Measurements from ENCODE around the gene TSSK3. TPM values are rescaled to one million over a fixed set of nuclear protein-coding genes. Genes with fewer than 3 reads are reported as not detected.

The TSSK3 gene
- total RNA-seq, 4 donors from 2014 or later, result 5.2 TPM; not detected in 3

GRCh38 chr1:32336591-32336932, 25.8 kb upstream of the TSSK3 start:
- peaks cover 0 to 13% (median 0%) of the 10 kb centered on the region in 3 donors for H3K36me3 ChIP-seq
- H3K9me3 ChIP-seq, result no peaks in the 10 kb centered on the region
- peak overlapping the region; percentile 65 to 95 (median 79) for H3K4me3 ChIP-seq
- DNase-seq, result no peak
- H3K4me1 ChIP-seq, result peaks cover 0 to 39% (median 28%) of the 10 kb centered on the region in 4 donors
- no peaks in the 10 kb centered on the region for H3K27me3 ChIP-seq
- TF ChIP-seq POLR2A (IDR thresholded peaks at IDR 0.05), result no peak
- TF ChIP-seq, protein P1, sequence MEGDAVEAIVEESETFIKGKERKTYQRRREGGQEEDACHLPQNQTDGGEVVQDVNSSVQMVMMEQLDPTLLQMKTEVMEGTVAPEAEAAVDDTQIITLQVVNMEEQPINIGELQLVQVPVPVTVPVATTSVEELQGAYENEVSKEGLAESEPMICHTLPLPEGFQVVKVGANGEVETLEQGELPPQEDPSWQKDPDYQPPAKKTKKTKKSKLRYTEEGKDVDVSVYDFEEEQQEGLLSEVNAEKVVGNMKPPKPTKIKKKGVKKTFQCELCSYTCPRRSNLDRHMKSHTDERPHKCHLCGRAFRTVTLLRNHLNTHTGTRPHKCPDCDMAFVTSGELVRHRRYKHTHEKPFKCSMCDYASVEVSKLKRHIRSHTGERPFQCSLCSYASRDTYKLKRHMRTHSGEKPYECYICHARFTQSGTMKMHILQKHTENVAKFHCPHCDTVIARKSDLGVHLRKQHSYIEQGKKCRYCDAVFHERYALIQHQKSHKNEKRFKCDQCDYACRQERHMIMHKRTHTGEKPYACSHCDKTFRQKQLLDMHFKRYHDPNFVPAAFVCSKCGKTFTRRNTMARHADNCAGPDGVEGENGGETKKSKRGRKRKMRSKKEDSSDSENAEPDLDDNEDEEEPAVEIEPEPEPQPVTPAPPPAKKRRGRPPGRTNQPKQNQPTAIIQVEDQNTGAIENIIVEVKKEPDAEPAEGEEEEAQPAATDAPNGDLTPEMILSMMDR (IDR thresholded peaks at IDR 0.05), result no peak
- H3K27ac ChIP-seq, result peak overlapping the region in 3 of 4 donors; percentile 62 to 94 (median 79)

DNA sequence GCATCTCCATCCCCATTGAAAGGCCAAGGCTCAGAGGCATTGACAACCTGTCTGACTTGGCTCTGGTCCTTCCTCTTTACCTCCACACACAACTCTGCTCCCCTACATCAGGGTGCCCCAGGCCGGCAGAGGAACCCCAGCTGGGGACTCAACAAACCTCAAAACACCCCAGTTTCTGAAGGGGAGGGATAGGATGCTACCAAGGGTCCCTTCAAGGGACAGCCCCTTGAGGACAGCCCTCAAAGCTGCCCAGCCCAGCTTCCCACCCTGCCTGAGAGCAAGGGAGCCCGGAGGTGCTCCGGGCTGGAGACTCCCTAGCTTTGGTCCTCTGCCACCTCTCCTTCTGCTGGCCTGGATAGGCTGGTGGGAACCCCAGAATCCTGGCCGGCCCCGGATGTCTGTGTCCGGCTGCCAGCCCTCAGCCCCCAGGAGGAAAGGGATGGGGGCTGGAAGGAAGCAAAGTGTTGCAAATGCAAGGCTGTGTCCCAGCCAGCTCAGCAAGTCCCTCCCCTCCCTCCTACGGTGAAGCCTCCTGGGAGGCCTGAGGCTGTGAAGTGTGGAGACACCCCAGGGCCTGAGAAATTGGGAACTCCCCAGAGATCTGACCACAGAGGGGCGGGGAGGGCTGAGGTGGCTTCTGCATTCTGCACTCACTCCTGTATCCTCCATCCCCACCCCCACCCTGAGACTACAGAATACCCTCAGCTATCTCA, 25.2 kb upstream of the TSSK3 start:
- peak overlapping the region in 1 of 4 donors; percentile 94 for H3K27ac ChIP-seq
- peaks cover 0 to 39% (median 28%) of the 10 kb centered on the region in 4 donors for H3K4me1 ChIP-seq
- DNase-seq, result peak in 2 of 3 donors; percentile 80 to 85

GRCh38 chr1:32337855-32338636, 24.3 kb upstream of the TSSK3 start:
- Histone ChIP-seq H3K9me3 (no peaks in the 10 kb centered on the region), H3K27me3 (no peaks in the 10 kb centered on the region), H3K36me3 (no peaks in the 10 kb centered on the region), H3K4me1 (peaks cover 0 to 39% (median 28%) of the 10 kb centered on the region in 4 donors), H3K4me3 (no peak overlapping the region), H3K27ac (peak overlapping the region in 1 of 4 donors; percentile 94)
- DNase-seq, result peak in 2 of 3 donors; percentile 65
- TF ChIP-seq, protein P1 (IDR thresholded peaks at IDR 0.05), result no peak
- TF ChIP-seq POLR2A (IDR thresholded peaks at IDR 0.05), result no peak

More for the DNA sequence above, 25.2 kb upstream of the TSSK3 start:
- no peaks in the 10 kb centered on the region for H3K27me3 ChIP-seq
- H3K4me3 ChIP-seq, result peak overlapping the region in 1 of 4 donors; percentile 78
- TF ChIP-seq, protein P1 (IDR thresholded peaks at IDR 0.05), result no peak
- TF ChIP-seq POLR2A (IDR thresholded peaks at IDR 0.05), result no peak
- no peaks in the 10 kb centered on the region for H3K9me3 ChIP-seq
- H3K36me3 ChIP-seq, result peaks cover 0 to 7% (median 0%) of the 10 kb centered on the region in 3 donors

DNA sequence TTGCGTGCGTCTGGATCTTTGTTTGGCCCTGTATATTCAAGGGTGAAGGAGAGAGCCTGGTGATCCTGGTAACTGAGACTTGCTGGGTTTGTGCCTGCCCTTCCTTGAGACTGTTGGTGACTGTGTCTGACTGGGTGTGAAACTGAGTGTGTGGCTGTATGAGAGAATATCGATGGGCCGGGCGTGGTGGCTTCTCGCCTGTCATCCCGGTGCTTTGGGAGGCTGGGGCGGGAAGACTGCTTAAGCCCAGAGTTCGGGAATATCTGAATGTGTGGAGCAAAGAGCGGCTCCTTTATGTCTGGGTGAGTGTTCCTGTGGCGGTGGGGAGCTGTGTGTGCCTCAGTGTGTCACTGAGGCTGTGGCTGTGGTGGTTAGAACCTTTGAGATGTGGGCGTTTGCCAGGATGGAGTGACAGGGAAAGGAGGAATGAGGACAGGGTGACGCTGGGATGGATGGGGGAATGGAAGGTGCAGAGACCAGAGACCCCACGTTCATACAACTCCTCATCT, 23.6 kb upstream of the TSSK3 start:
- H3K4me3 ChIP-seq, result no peak overlapping the region
- no peaks in the 10 kb centered on the region for H3K36me3 ChIP-seq
- H3K9me3 ChIP-seq, result no peaks in the 10 kb centered on the region
- no peak for TF ChIP-seq POLR2A (IDR thresholded peaks at IDR 0.05)
- TF ChIP-seq, protein P1 (IDR thresholded peaks at IDR 0.05), result no peak
- no peak for DNase-seq
- peaks cover 0 to 39% (median 28%) of the 10 kb centered on the region in 4 donors for H3K4me1 ChIP-seq
- H3K27me3 ChIP-seq, result no peaks in the 10 kb centered on the region
- no peak overlapping the region for H3K27ac ChIP-seq

GRCh38 chr1:32339363-32339978, 22.9 kb upstream of the TSSK3 start:
- Histone ChIP-seq H3K4me1 (peaks cover 0 to 36% (median 26%) of the 10 kb centered on the region in 4 donors), H3K9me3 (no peaks in the 10 kb centered on the region), H3K27me3 (no peaks in the 10 kb centered on the region), H3K4me3 (no peak overlapping the region), H3K36me3 (no peaks in the 10 kb centered on the region), H3K27ac (no peak overlapping the region)
- TF ChIP-seq, protein P1 (IDR thresholded peaks at IDR 0.05), result no peak
- no peak for TF ChIP-seq POLR2A (IDR thresholded peaks at IDR 0.05)
- peak in 1 of 3 donors; percentile 41 for DNase-seq

Measured in Peyer's patch (tissue), 4 donors.